SK-N-SH (cell line): ENCODE measurements around the gene C1GALT1C1L. TPM values are rescaled to one million over a fixed set of nuclear protein-coding genes. Genes with fewer than 3 reads are reported as not detected.

ENCODE experiments used
- CTCF ChIA-PET: fragments of 300-600, 350-600 bp; formaldehyde crosslinking; extraction: SDS; loops from one replicate; lab custom pipeline; 2021; lab: Yijun Ruan, JAX
- POLR2A ChIA-PET: fragments of 350-600 bp; sonication (Branson Sonifier 250); formaldehyde crosslinking; extraction: SDS; loops from one replicate; lab custom pipeline; 2020; ENCODE audit warnings: antibody characterized with exemption, inconsistent platforms; lab: Yijun Ruan, JAX
- DNase-seq: peaks from one replicate; pipeline ENCODE4 v3.0.0; 2012
- H2AFZ ChIP-seq: fragments of 200-600 bp; sonication (generic); 2 replicates; pipeline ENCODE4 v1.8.1; 2016; ENCODE audit warnings: antibody characterized with exemption, mild to moderate bottlenecking, low read depth
- H3F3A ChIP-seq: fragments of 200-600 bp; sonication (generic); replicated peaks from 2 replicates; pipeline ENCODE3; 2016; ENCODE audit warnings: antibody characterized with exemption, mild to moderate bottlenecking; ENCODE audit not compliant: insufficient read depth
- H3K27ac ChIP-seq, 2 experiments: fragments of 200-500 bp in 1 of 2; fragments of 200-600 bp in 1 of 2; sonication (Bioruptor generic) in 1 of 2; sonication (generic), shearing (Covaris generic) in 1 of 2; 2 replicates each; pipeline versions ENCODE4 v1.5.1 to v1.6.1; 2014 to 2016; ENCODE audit warnings: low read depth in 2 of 2, inconsistent platforms in 1 of 2, low read length in 1 of 2, mild to moderate bottlenecking in 1 of 2, mixed read lengths in 1 of 2
- H3K27me3 ChIP-seq: fragments of 200-600 bp; sonication (generic), shearing (Covaris generic); 2 replicates; pipeline ENCODE4 v1.6.1; 2016; ENCODE audit warnings: mixed run types; ENCODE audit not compliant: insufficient read depth
- H3K36me3 ChIP-seq, 2 experiments: fragments of 200-500 bp in 1 of 2; fragments of 200-600 bp in 1 of 2; sonication (Bioruptor generic) in 1 of 2; sonication (generic) in 1 of 2; replicated peaks in 1 of 2; 2 replicates each; pipeline versions ENCODE3 to v1.5.1; 2014 to 2016; ENCODE audit warnings: low read length in 1 of 2, mild to moderate bottlenecking in 1 of 2; ENCODE audit not compliant: insufficient read depth in 2 of 2, control insufficient read depth in 1 of 2
- H3K4me1 ChIP-seq, 2 experiments: fragments of 200-500 bp in 1 of 2; fragments of 200-600 bp in 1 of 2; sonication (Bioruptor generic) in 1 of 2; sonication (generic), shearing (Covaris generic) in 1 of 2; 2 replicates each; pipeline versions ENCODE4 v1.5.1 to v1.6.1; 2014 to 2016; ENCODE audit warnings: low read depth in 1 of 2, low read length in 1 of 2, mixed run types in 1 of 2; ENCODE audit not compliant: insufficient read depth in 2 of 2, control insufficient read depth in 1 of 2
- H3K4me2 ChIP-seq: fragments of 200-600 bp; sonication (generic), shearing (Covaris generic); 2 replicates; pipeline ENCODE4 v1.6.1; 2017; ENCODE audit warnings: mixed run types
- H3K4me3 ChIP-seq, 2 experiments: fragments of 200-500 bp in 1 of 2; fragments of 200-600 bp in 1 of 2; sonication (Bioruptor generic) in 1 of 2; sonication (generic), shearing (Covaris generic) in 1 of 2; 2 replicates each; pipeline versions ENCODE4 v1.5.1 to v1.8.1; 2014 to 2016; ENCODE audit warnings: low read depth in 2 of 2, inconsistent platforms in 1 of 2, low read length in 1 of 2, mild to moderate bottlenecking in 1 of 2, mixed read lengths in 1 of 2, moderate library complexity in 1 of 2
- H3K79me2 ChIP-seq: fragments of 200-600 bp; sonication (generic); 2 replicates; pipeline ENCODE4 v1.8.1; 2017; ENCODE audit warnings: mild to moderate bottlenecking; ENCODE audit not compliant: insufficient read depth
- H3K9ac ChIP-seq: fragments of 200-600 bp; sonication (generic); 2 replicates; pipeline ENCODE4 v1.6.1; 2017; ENCODE audit warnings: mixed run types
- H3K9me2 ChIP-seq: fragments of 200-600 bp; sonication (generic); 2 replicates; pipeline ENCODE4 v1.6.1; 2017; ENCODE audit warnings: mixed run types
- H3K9me3 ChIP-seq: fragments of 200-600 bp; sonication (generic); 2 replicates; pipeline ENCODE4 v1.6.1; 2017; ENCODE audit warnings: mixed run types, mild to moderate bottlenecking, moderate library complexity
- H4K20me1 ChIP-seq: fragments of 200-600 bp; sonication (generic); 2 replicates; pipeline ENCODE4 v1.6.1; 2017; ENCODE audit warnings: mild to moderate bottlenecking, mixed run types; ENCODE audit not compliant: insufficient read depth
- FOXJ3 ChIP-seq: sonication (generic); formaldehyde crosslinking; IDR thresholded peaks from 2 replicates; pipeline ENCODE4 v1.5.1; 2020; ENCODE audit warnings: mild to moderate bottlenecking, missing genetic modification reagents
- GATA2 ChIP-seq: sonication (generic); formaldehyde crosslinking; IDR thresholded peaks from 2 replicates; pipeline ENCODE4 v1.5.0; 2020; ENCODE audit warnings: mild to moderate bottlenecking, missing genetic modification reagents
- IRF3 ChIP-seq: fragments of 150-350 bp; IDR thresholded peaks from 2 replicates; pipeline ENCODE4 v1.6.1; 2016; ENCODE audit warnings: mild to moderate bottlenecking, low read depth, low read length
- MAX ChIP-seq: IDR thresholded peaks from 2 replicates; pipeline ENCODE4 v1.4.0; 2012; ENCODE audit warnings: low read depth
- MXI1 ChIP-seq: IDR thresholded peaks from 2 replicates; pipeline ENCODE4 v1.6.1; 2012; ENCODE audit warnings: mild to moderate bottlenecking, low read depth, low read length, improper control_type of control experiment
- NFIC ChIP-seq: IDR thresholded peaks from 2 replicates; pipeline ENCODE4 v1.4.0; 2012; ENCODE audit warnings: borderline replicate concordance
- PBX3 ChIP-seq: IDR thresholded peaks from 2 replicates; pipeline ENCODE4; 2012
- RAD21 ChIP-seq: IDR thresholded peaks from 2 replicates; pipeline ENCODE4 v1.6.1; 2012; ENCODE audit warnings: mild to moderate bottlenecking, low read length
- RCOR1 ChIP-seq: fragments of 150-350 bp; IDR thresholded peaks from 2 replicates; pipeline ENCODE4 v1.6.1; 2017; ENCODE audit warnings: antibody characterized with exemption, low read length
- SIN3A ChIP-seq: IDR thresholded peaks from 2 replicates; pipeline ENCODE4 v1.6.1; 2012; ENCODE audit warnings: low read depth, mild to moderate bottlenecking, low read length, moderate library complexity, borderline replicate concordance
- TCF12 ChIP-seq: IDR thresholded peaks from 2 replicates; pipeline ENCODE4 v1.4.0; 2012
- ZBTB33 ChIP-seq: IDR thresholded peaks from 2 replicates; pipeline ENCODE4 v1.4.0; 2012; ENCODE audit warnings: low read depth, borderline replicate concordance
- WGBS: methylation state at CpG from one replicate; pipeline ENCODE4 v1.1.6; 2017; ENCODE audit warnings: low lambda C conversion rate; 5-methylcytosine and 5-hydroxymethylcytosine counted together
- polyA plus RNA-seq, 3 experiments: library from polyadenylated mRNA; depleted of rRNA; stranded (reverse); fragments of >200 nt; gene quantifications; 2 replicates each; pipeline ENCODE4 v1.2.3, GENCODE V29; 2012

Gene C1GALT1C1L
- polyA plus RNA-seq, 1 of the 3 experiments (the other 2 are of a cell fraction): 2.6 TPM

GRCh38 chr2:43724728-43725526 lies 48.7 kb upstream of the C1GALT1C1L start:
- 86% methylated on average over 4 of the region's 4 CpGs for WGBS
- no peak overlapping the region; a peak in 1 of 4 replicates for H3K4me3 ChIP-seq
- peak overlapping the region; percentile 3 to 14; a peak in 2 of 4 replicates for H3K27ac ChIP-seq
- TF ChIP-seq GATA2 (CRISPR knock-in tag) (0 out of 2 replicates have a peak, but pooled peaks have one; percentile 16), ZBTB33 (no peak)
- TF ChIP-seq, all 33 proteins: peak for 1
- Histone ChIP-seq H3K9me2 (no peaks in the 10 kb centered on the region), H4K20me1 (no peaks in the 10 kb centered on the region), H3K27me3 (no peaks in the 10 kb centered on the region), H3K4me2 (peak overlapping the region; percentile 23; the same call in 1 of the 2 replicates), H3K79me2 (no peaks in the 10 kb centered on the region), H3K9ac (no peak overlapping the region), H3F3A (no peaks in the 10 kb centered on the region), H3K9me3 (no peaks in the 10 kb centered on the region), H3K4me1 (peaks cover 3 to 5% of the 10 kb centered on the region in 2 experiments; a peak in 2 of 4 replicates), H3K36me3 (no peaks in the 10 kb centered on the region), H2AFZ (peak overlapping the region; percentile 40)
- DNase-seq: no peak
- POLR2A ChIA-PET: no interaction called here
- CTCF ChIA-PET: interaction anchor here (0.5 kb wide), 1 partner anchor 1917 kb away, joined by 3 read pairs; no protein-coding TSS in a partner anchor

- H3K9me3 ChIP-seq: no peaks in the 10 kb centered on the region
- no peak overlapping the region for H3K4me3 ChIP-seq
- H3K4me2 ChIP-seq: no peak overlapping the region
- H3K27ac ChIP-seq: no peak overlapping the region
- CTCF ChIA-PET: interaction anchor here (0.9 to 1.4 kb wide), 4 partner anchors 14 to 110 kb away, joined by 3 to 4 read pairs (median 4); no protein-coding TSS in a partner anchor
- no peaks in the 10 kb centered on the region for H3K9me2 ChIP-seq
- H3K9ac ChIP-seq: no peak overlapping the region
- H4K20me1 ChIP-seq: no peaks in the 10 kb centered on the region
- POLR2A ChIA-PET: interaction anchor here (0.7 kb wide), 1 partner anchor 909 kb away, joined by 6 read pairs; no protein-coding TSS in a partner anchor
- no peaks in the 10 kb centered on the region for H3K36me3 ChIP-seq
- no peaks in the 10 kb centered on the region for H3F3A ChIP-seq
- no peak overlapping the region for H2AFZ ChIP-seq
- DNase-seq: no peak
- peaks cover 0 to 8% of the 10 kb centered on the region in 2 experiments; a peak in 1 of 4 replicates for H3K4me1 ChIP-seq
- no peaks in the 10 kb centered on the region for H3K27me3 ChIP-seq
- WGBS: 89% methylated on average over 5 of the region's 5 CpGs
- no peaks in the 10 kb centered on the region for H3K79me2 ChIP-seq
- TF ChIP-seq RCOR1 (no peak), IRF3 (no peak), TCF12 (no peak), MAX (no peak), MXI1 (no peak), SIN3A (no peak), RAD21 (no peak), FOXJ3 (CRISPR knock-in tag) (no peak), PBX3 (no peak), NFIC (no peak)
Observed at GRCh38 chr2:43718530-43719124, 42.4 kb upstream of the C1GALT1C1L start.
